GM10248 (cell line): ENCODE data around the gene NOM1.

ENCODE experiments used
- CTCF ChIA-PET: fragments of 300-600 bp; sonication (Branson Sonifier 250); formaldehyde crosslinking; extraction: SDS; loops from one replicate; lab custom pipeline; 2021; ENCODE audit warnings: antibody characterized with exemption; lab: Yijun Ruan, JAX
- POLR2A ChIA-PET: fragments of 350-650 bp; sonication (Branson Sonifier 250); formaldehyde crosslinking; extraction: SDS; loops from one replicate; lab custom pipeline; 2020; ENCODE audit warnings: antibody characterized with exemption; lab: Yijun Ruan, JAX
- DNase-seq: peaks from one replicate; pipeline ENCODE4 v3.0.0; 2012; ENCODE audit errors: extremely low spot score
- TF ChIP-seq, protein P1 (sequence below): IDR thresholded peaks from 2 replicates; pipeline ENCODE4 v1.5.1; 2012; ENCODE audit warnings: mild to moderate bottlenecking, low read depth; ENCODE audit errors: extremely low read depth, missing control alignments, control extremely low read depth

The NOM1 gene

GRCh38 chr7:157018997-157019608, 69.6 kb downstream of the NOM1 start:
- no peak for DNase-seq
- ChIA-PET POLR2A (no interaction called here), CTCF (interaction anchor here (1.4 kb wide), 1 partner anchor 13 kb away, joined by 5 read pairs; no protein-coding TSS in a partner anchor)
- TF ChIP-seq, protein P1, sequence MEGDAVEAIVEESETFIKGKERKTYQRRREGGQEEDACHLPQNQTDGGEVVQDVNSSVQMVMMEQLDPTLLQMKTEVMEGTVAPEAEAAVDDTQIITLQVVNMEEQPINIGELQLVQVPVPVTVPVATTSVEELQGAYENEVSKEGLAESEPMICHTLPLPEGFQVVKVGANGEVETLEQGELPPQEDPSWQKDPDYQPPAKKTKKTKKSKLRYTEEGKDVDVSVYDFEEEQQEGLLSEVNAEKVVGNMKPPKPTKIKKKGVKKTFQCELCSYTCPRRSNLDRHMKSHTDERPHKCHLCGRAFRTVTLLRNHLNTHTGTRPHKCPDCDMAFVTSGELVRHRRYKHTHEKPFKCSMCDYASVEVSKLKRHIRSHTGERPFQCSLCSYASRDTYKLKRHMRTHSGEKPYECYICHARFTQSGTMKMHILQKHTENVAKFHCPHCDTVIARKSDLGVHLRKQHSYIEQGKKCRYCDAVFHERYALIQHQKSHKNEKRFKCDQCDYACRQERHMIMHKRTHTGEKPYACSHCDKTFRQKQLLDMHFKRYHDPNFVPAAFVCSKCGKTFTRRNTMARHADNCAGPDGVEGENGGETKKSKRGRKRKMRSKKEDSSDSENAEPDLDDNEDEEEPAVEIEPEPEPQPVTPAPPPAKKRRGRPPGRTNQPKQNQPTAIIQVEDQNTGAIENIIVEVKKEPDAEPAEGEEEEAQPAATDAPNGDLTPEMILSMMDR: no peak

DNA sequence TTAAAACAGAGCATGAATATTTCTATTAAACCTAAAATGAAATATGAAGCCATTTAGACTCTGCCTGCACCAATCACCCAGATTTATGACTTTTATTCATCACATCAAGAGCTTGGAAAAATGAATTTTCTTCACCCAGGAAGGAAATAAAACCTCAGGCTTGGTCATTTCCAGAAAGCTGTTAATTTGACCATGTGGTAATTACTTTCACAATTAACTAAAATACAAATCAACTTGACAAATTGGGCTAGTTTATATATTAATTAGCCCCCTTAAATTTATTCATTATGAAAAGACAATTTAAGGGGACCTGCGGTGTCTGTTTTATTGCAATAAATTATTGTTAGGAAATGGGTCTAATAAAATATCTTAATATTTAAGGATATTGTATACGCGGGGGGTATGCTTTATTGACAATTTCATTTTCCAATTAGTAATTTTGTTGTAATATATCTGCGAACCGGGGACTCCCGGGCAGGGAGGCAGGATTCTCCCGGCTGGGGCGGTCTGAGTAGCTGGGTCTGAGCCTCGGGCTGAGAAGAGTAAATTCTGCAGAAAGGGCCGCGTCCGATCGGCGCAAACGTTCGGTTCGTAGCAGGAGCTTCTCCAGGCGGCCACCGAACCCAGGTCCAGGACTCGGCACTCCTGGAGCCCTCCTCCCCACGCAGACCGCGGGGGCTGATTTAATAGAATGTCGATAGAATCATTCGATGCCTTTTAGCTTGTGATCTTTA, 70.4 kb downstream of the NOM1 start:
- ChIA-PET POLR2A (no interaction called here), CTCF (no interaction called here)
- TF ChIP-seq, protein P1: no peak
- DNase-seq: no peak

- ChIA-PET CTCF (no interaction called here), POLR2A (no interaction called here)
- TF ChIP-seq, protein P1: no peak
- no peak for DNase-seq
Observed at GRCh38 chr7:157020514-157021070, 71.1 kb downstream of the NOM1 start.

GRCh38 chr7:157021071-157021870, 71.8 kb downstream of the NOM1 start:
- DNase-seq: no peak
- CTCF ChIA-PET: no interaction called here
- TF ChIP-seq, protein P1: no peak
- POLR2A ChIA-PET: no interaction called here

GRCh38 chr7:157021871-157022680, 72.6 kb downstream of the NOM1 start:
- POLR2A ChIA-PET: interaction anchor here (0.5 kb wide), 1 partner anchor 8 kb away, joined by 12 read pairs; no protein-coding TSS in a partner anchor
- TF ChIP-seq, protein P1: no peak
- CTCF ChIA-PET: no interaction called here
- no peak for DNase-seq
